ENCODE data around the gene ECT2L.

GRCh38 chr6:138815221-138815620 lies 19.3 kb downstream of the ECT2L start:
- TF ChIP-seq CTCF (IDR thresholded peaks at IDR 0.05; ENCODE audit: insufficient read depth, low read length, poor library complexity, severe bottlenecking) (no peak), EZH2phosphoT487 (conservative IDR thresholded peaks at IDR 0.05; ENCODE audit: low read length) (no peak)
